Esophagus squamous epithelium (tissue), 4 donors: Measurements from ENCODE around the gene VARS2.

Experiments used
- CTCF ChIP-seq, 6 experiments: fragments of 450-650 bp in 4 of 6; fragments of 200-600 bp in 2 of 6; sonication (generic) in 2 of 6; IDR thresholded peaks; one replicate each; pipeline ENCODE4 v1.5.1; 2016 to 2019; ENCODE audit warnings: antibody characterized with exemption in 6 of 6, mild to moderate bottlenecking in 4 of 6, moderate library complexity in 4 of 6
- POLR2A ChIP-seq, 4 donors: fragments of 450-650 bp; IDR thresholded peaks; one replicate each; pipeline ENCODE4 v1.6.1; 2017; ENCODE audit warnings: antibody characterized with exemption in 4 of 4, mild to moderate bottlenecking in 4 of 4, moderate library complexity in 3 of 4

GRCh38 chr6:30955367-30956042 is 41.5 kb downstream of the VARS2 start:
- no peak for TF ChIP-seq CTCF (IDR thresholded peaks at IDR 0.05)
- no peak for TF ChIP-seq POLR2A (IDR thresholded peaks at IDR 0.05)
